IMR-90 (cell line): ENCODE data around the gene PIK3C3. TPM values are rescaled to one million over a fixed set of nuclear protein-coding genes. Genes with fewer than 3 reads are reported as not detected.

Source experiments
- ATAC-seq: fragments of 200-7000 bp; cut with Tn5 transposase; 2 replicates; pipeline ENCODE4 v1.9.1; 2020; ENCODE audit warnings: low read depth, mild to moderate bottlenecking, moderate library complexity
- BruUV-seq: library from RNA; stranded (reverse); fragments of 400-500 nt; replicated peaks from 2 replicates; lab custom pipeline; 2021; lab: Mats Ljungman, UMichigan
- CTCF ChIA-PET: fragments of 300-600 bp; formaldehyde crosslinking; extraction: SDS; loops from one replicate; lab custom pipeline; 2021; ENCODE audit warnings: antibody characterized with exemption; lab: Yijun Ruan, JAX
- POLR2A ChIA-PET: fragments of 300-600 bp; sonication (Branson Sonifier 250); formaldehyde crosslinking; loops from one replicate; lab custom pipeline; 2022; ENCODE audit warnings: antibody characterized with exemption; ENCODE audit not compliant: unreplicated experiment; lab: Charles Lee
- DNase-seq: peaks from one replicate; pipeline ENCODE4 v3.0.0; 2013
- H2AFZ ChIP-seq: replicated peaks from 2 replicates; pipeline ENCODE3; 2013; ENCODE audit warnings: low read length, mild to moderate bottlenecking; ENCODE audit not compliant: poor library complexity
- H2AK5ac ChIP-seq: 2 replicates; pipeline ENCODE4 v1.6.1; 2013; ENCODE audit warnings: low read depth, low read length, inconsistent platforms
- H2AK9ac ChIP-seq: replicated peaks from 2 replicates; pipeline ENCODE3; 2013; ENCODE audit warnings: mild to moderate bottlenecking, low read depth, low read length, moderate library complexity; ENCODE audit not compliant: poor library complexity
- H2BK120ac ChIP-seq: 2 replicates; pipeline ENCODE4 v1.6.1; 2013; ENCODE audit warnings: low read depth, low read length, inconsistent platforms
- H2BK15ac ChIP-seq: 3 replicates; pipeline ENCODE4 v1.6.1; 2013; ENCODE audit warnings: low read depth, low read length, inconsistent platforms
- H2BK20ac ChIP-seq: 2 replicates; pipeline ENCODE4 v1.6.1; 2013; ENCODE audit warnings: low read depth, mild to moderate bottlenecking, inconsistent platforms, low read length, moderate library complexity
- H2BK5ac ChIP-seq: 2 replicates; pipeline ENCODE4 v1.6.1; 2013; ENCODE audit warnings: mild to moderate bottlenecking, low read depth, low read length, inconsistent platforms; ENCODE audit not compliant: poor library complexity, severe bottlenecking
- H3K14ac ChIP-seq: replicated peaks from 2 replicates; pipeline ENCODE4 v1.6.1; 2013; ENCODE audit warnings: low read depth, low read length, inconsistent platforms
- H3K18ac ChIP-seq: 2 replicates; pipeline ENCODE4 v1.6.1; 2013; ENCODE audit warnings: low read depth, low read length, control low read depth
- H3K23ac ChIP-seq: 2 replicates; pipeline ENCODE4 v1.6.1; 2013; ENCODE audit warnings: low read depth, low read length, inconsistent platforms
- H3K27ac ChIP-seq: 2 replicates; pipeline ENCODE4 v1.5.1; 2013; ENCODE audit warnings: mild to moderate bottlenecking, control low read depth, low read length; ENCODE audit not compliant: insufficient read depth
- H3K27me3 ChIP-seq: 2 replicates; pipeline ENCODE4 v1.6.1; 2013; ENCODE audit warnings: low read length; ENCODE audit not compliant: control insufficient read depth, insufficient read depth
- H3K36me3 ChIP-seq: 2 replicates; pipeline ENCODE4 v1.6.1; 2013; ENCODE audit warnings: low read length, mixed read lengths; ENCODE audit not compliant: control insufficient read depth, insufficient read depth
- H3K4ac ChIP-seq: 2 replicates; pipeline ENCODE4 v1.6.1; 2013; ENCODE audit warnings: low read depth, low read length, inconsistent platforms
- H3K4me1 ChIP-seq: 2 replicates; pipeline ENCODE4 v1.6.1; 2013; ENCODE audit warnings: low read length, mixed read lengths; ENCODE audit not compliant: control insufficient read depth, insufficient read depth
- H3K4me2 ChIP-seq: 2 replicates; pipeline ENCODE4 v1.6.1; 2013; ENCODE audit warnings: low read depth, mild to moderate bottlenecking, control low read depth, low read length, moderate library complexity
- H3K4me3 ChIP-seq: 2 replicates; pipeline ENCODE4 v1.5.1; 2013; ENCODE audit warnings: low read depth, mild to moderate bottlenecking, control low read depth, low read length, moderate library complexity; ENCODE audit not compliant: insufficient read depth
- H3K56ac ChIP-seq: 2 replicates; pipeline ENCODE4 v1.6.1; 2013; ENCODE audit warnings: low read length, inconsistent platforms; ENCODE audit not compliant: insufficient read depth; ENCODE audit errors: extremely low read depth
- H3K79me1 ChIP-seq, 2 experiments: 2 replicates each; pipeline ENCODE4 v1.6.1; 2013; ENCODE audit warnings: low read length in 2 of 2, inconsistent platforms in 1 of 2, low read depth in 1 of 2
- H3K9ac ChIP-seq: 2 replicates; pipeline ENCODE4 v1.6.1; 2013; ENCODE audit warnings: low read depth, low read length, control low read depth
- H3K9me1 ChIP-seq: 2 replicates; pipeline ENCODE4 v1.6.1; 2013; ENCODE audit warnings: low read length, inconsistent platforms; ENCODE audit not compliant: insufficient read depth
- H3K9me3 ChIP-seq: 2 replicates; pipeline ENCODE4 v1.6.1; 2013; ENCODE audit warnings: low read length; ENCODE audit not compliant: control insufficient read depth, insufficient read depth
- H4K20me1 ChIP-seq: 2 replicates; pipeline ENCODE4 v1.6.1; 2013; ENCODE audit warnings: low read length, inconsistent platforms; ENCODE audit not compliant: insufficient read depth
- H4K5ac ChIP-seq: 2 replicates; pipeline ENCODE4 v1.6.1; 2013; ENCODE audit warnings: mild to moderate bottlenecking, low read depth, low read length, control low read depth
- H4K8ac ChIP-seq, 2 experiments: 2 replicates each; pipeline ENCODE4 v1.6.1; 2013; ENCODE audit warnings: low read depth in 2 of 2, low read length in 2 of 2, control low read depth in 1 of 2, inconsistent platforms in 1 of 2
- H4K91ac ChIP-seq: 2 replicates; pipeline ENCODE4 v1.6.1; 2013; ENCODE audit warnings: low read depth, low read length, inconsistent platforms; ENCODE audit not compliant: insufficient read depth
- CHD1 ChIP-seq: IDR thresholded peaks from 2 replicates; pipeline ENCODE4 v1.6.1; 2012; ENCODE audit warnings: low read depth, low read length, improper control_type of control experiment
- MAFK ChIP-seq: IDR thresholded peaks from 2 replicates; pipeline ENCODE4 v1.6.1; 2012; ENCODE audit warnings: low read depth, low read length, improper control_type of control experiment
- NFE2L2 ChIP-seq: fragments of 150-350 bp; IDR thresholded peaks from 2 replicates; pipeline ENCODE4 v1.6.1; 2016; ENCODE audit warnings: low read depth, mild to moderate bottlenecking, low read length
- RAD21 ChIP-seq: IDR thresholded peaks from 2 replicates; pipeline ENCODE4 v1.6.1; 2012; ENCODE audit warnings: low read length, improper control_type of control experiment
- SMC3 ChIP-seq: fragments of 150-350 bp; IDR thresholded peaks from 2 replicates; pipeline ENCODE4 v1.6.1; 2016; ENCODE audit warnings: low read depth, mild to moderate bottlenecking, antibody characterized with exemption, low read length, moderate library complexity
- WGBS, 2 experiments: methylation state at CpG; one replicate each; pipeline versions ENCODE4 v1.1.5 to v1.1.7; 2013; ENCODE audit warnings: missing lambda C conversion rate in 2 of 2; ENCODE audit not compliant: insufficient read length in 1 of 2; ENCODE audit errors: extremely low coverage in 2 of 2; 5-methylcytosine and 5-hydroxymethylcytosine counted together
- dilution Hi-C: fragments of 300-500 bp; cut with HindIII; formaldehyde crosslinking; loops from one replicate; pipeline ENCODE4 v1.14.3; 2018; ENCODE audit warnings: low sequenced_read_pairs; ENCODE audit not compliant: unreplicated experiment
- in situ Hi-C: fragments of 300-500 bp; cut with MboI; formaldehyde crosslinking; loops from 3 replicates; pipeline ENCODE4 v1.14.3; 2019; ENCODE audit warnings: low sequenced_read_pairs, inconsistent platforms, mixed read lengths
- intact Hi-C: fragments of 100-400 bp; cut with micrococcal nuclease; formaldehyde crosslinking; loops from 2 replicates; pipeline ENCODE4 v1.10.0; 2022
- polyA plus RNA-seq, 3 experiments: library from polyadenylated mRNA; depleted of rRNA; stranded (reverse); fragments of >200 nt; gene quantifications; 2 replicates each; pipeline ENCODE4 v1.2.3, GENCODE V29; 2012; ENCODE audit warnings: low replicate concordance in 1 of 3
- total RNA-seq: library from RNA; depleted of rRNA; stranded (reverse); fragments of >200 nt; gene quantifications from 2 replicates; pipeline ENCODE4 v1.2.3, GENCODE V29; 2012
- TF ChIP-seq, protein P1 (sequence below): fragments of 150-350 bp; IDR thresholded peaks from 2 replicates; pipeline ENCODE4 v1.6.1; 2016; ENCODE audit warnings: low read depth, mild to moderate bottlenecking, low read length, moderate library complexity, borderline replicate concordance

Gene PIK3C3
- total and polyA plus RNA-seq, 2 of the 4 experiments (the other 2 are of a cell fraction), result 41.2 to 57.2 TPM

GRCh38 chr18:42126586-42126985, 171.6 kb downstream of the PIK3C3 start:
- ChIA-PET CTCF (interaction anchor here (1.8 kb wide), 1 partner anchor 12 kb away, joined by 9 read pairs; no protein-coding TSS in a partner anchor), POLR2A (no interaction called here)
- H3K27ac ChIP-seq, result no peak overlapping the region
- H3K4me2 ChIP-seq, result no peak overlapping the region
- H3K27me3 ChIP-seq, result no peaks in the 10 kb centered on the region
- WGBS, 2 experiments, result no CpG with 5 or more reads among the region's 1 CpG
- H3K4me3 ChIP-seq, result no peak overlapping the region
- no peaks in the 10 kb centered on the region for H3K4me1 ChIP-seq
- H2BK15ac ChIP-seq, result no peak overlapping the region
- no peak overlapping the region for H2AK9ac ChIP-seq
- H2AK5ac ChIP-seq, result no peak overlapping the region
- H3K14ac ChIP-seq, result no peak overlapping the region
- no peak overlapping the region for H2BK20ac ChIP-seq
- no peaks in the 10 kb centered on the region for H3K79me1 ChIP-seq
- no peak overlapping the region for H3K9ac ChIP-seq
- no peak overlapping the region for H2BK120ac ChIP-seq
- H2AFZ ChIP-seq, result no peak overlapping the region
- ATAC-seq, result no peak
- H4K20me1 ChIP-seq, result no peaks in the 10 kb centered on the region
- in situ Hi-C loops, result no loop called here
- no peak overlapping the region for H2BK5ac ChIP-seq
- H3K4ac ChIP-seq, result no peak overlapping the region
- intact Hi-C loops, result no loop called here
- H4K91ac ChIP-seq, result no peak overlapping the region
- no peak overlapping the region for H3K18ac ChIP-seq
- no peaks in the 10 kb centered on the region for H3K9me3 ChIP-seq
- H3K56ac ChIP-seq, result no peak overlapping the region
- dilution Hi-C loops, result no loop called here
- no peak overlapping the region for H4K8ac ChIP-seq
- no peak overlapping the region for H3K23ac ChIP-seq
- TF ChIP-seq RAD21 (no peak), CHD1 (no peak), MAFK (no peak), NFE2L2 (no peak), SMC3 (no peak)
- TF ChIP-seq, protein P1, sequence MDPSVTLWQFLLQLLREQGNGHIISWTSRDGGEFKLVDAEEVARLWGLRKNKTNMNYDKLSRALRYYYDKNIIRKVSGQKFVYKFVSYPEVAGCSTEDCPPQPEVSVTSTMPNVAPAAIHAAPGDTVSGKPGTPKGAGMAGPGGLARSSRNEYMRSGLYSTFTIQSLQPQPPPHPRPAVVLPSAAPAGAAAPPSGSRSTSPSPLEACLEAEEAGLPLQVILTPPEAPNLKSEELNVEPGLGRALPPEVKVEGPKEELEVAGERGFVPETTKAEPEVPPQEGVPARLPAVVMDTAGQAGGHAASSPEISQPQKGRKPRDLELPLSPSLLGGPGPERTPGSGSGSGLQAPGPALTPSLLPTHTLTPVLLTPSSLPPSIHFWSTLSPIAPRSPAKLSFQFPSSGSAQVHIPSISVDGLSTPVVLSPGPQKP, result no peak
- DNase-seq, result no peak
- no peak overlapping the region for H4K5ac ChIP-seq
- no peaks in the 10 kb centered on the region for H3K9me1 ChIP-seq
- BruUV-seq, result no TSS peak
- no peaks in the 10 kb centered on the region for H3K36me3 ChIP-seq
